ENCODE results near the gene FSTL4. TPM values are rescaled to one million over a fixed set of nuclear protein-coding genes. Genes with fewer than 3 reads are reported as not detected.

FSTL4 gene
- total and polyA plus RNA-seq, 4 donors = 0.02 to 0.18 TPM; not detected in 2

DNA sequence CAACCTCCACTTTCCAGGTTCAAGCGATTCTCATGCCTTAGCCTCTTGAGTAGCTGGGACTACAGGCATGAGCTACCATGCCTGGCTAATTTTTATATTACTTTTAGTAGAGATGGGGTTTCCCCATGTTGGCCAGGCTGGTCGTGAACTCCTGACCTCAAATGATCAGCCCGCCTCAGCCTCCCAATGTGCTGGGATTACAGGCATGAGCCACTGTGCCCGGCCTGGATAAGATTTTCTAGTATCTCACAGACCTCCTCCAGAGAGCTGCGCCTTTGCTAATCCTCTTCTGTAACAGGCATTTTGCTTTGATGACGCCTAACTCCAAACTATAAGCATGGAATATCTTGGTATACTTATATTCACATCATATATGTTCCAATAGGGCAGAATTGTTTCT, 99.4 kb downstream of the FSTL4 start:
- TF ChIP-seq CTCF (IDR thresholded peaks at IDR 0.05; ENCODE audit: low read depth, low read length, missing input control) = no peak
- TF ChIP-seq, protein P1, sequence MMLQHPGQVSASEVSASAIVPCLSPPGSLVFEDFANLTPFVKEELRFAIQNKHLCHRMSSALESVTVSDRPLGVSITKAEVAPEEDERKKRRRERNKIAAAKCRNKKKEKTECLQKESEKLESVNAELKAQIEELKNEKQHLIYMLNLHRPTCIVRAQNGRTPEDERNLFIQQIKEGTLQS (IDR thresholded peaks at IDR 0.05) = no peak
- no peak for TF ChIP-seq SP1 (IDR thresholded peaks at IDR 0.05)
- H3K36me3 ChIP-seq (ENCODE audit: control insufficient read depth in 4 of 4, insufficient read depth in 3 of 4, low read depth in 1 of 4, low read length in 3 of 4) = no peaks in the 10 kb centered on the region
- H3K4me1 ChIP-seq (ENCODE audit: control insufficient read depth in 4 of 4, insufficient read depth in 4 of 4, low read length in 3 of 4) = peaks cover 0 to 13% (median 5%) of the 10 kb centered on the region in 4 donors
- H3K9ac ChIP-seq (ENCODE audit: low read depth in 1 of 2, low read length in 2 of 2) = no peak overlapping the region
- DNase-seq (ENCODE audit: low spot score) = no peak
- no peaks in the 10 kb centered on the region for H3K9me3 ChIP-seq (ENCODE audit: control insufficient read depth in 4 of 4, low read length in 3 of 4)
- WGBS = 90% methylated on average over 6 of the region's 6 CpGs
- H3K27ac ChIP-seq (ENCODE audit: low read depth in 1 of 2, low read length in 2 of 2) = no peak overlapping the region
- H3K4me3 ChIP-seq (ENCODE audit: low read depth in 1 of 3, low read length in 3 of 3) = no peak overlapping the region
- H3K27me3 ChIP-seq (ENCODE audit: control insufficient read depth in 4 of 4, insufficient read depth in 4 of 4, low read length in 3 of 4) = no peaks in the 10 kb centered on the region

- no peak overlapping the region for H3K27ac ChIP-seq (ENCODE audit: low read depth in 1 of 2, low read length in 2 of 2)
- H3K4me3 ChIP-seq (ENCODE audit: low read depth in 1 of 3, low read length in 3 of 3) = no peak overlapping the region
- DNase-seq (ENCODE audit: low spot score) = no peak
- no peaks in the 10 kb centered on the region for H3K27me3 ChIP-seq (ENCODE audit: control insufficient read depth in 4 of 4, insufficient read depth in 4 of 4, low read length in 3 of 4)
- H3K36me3 ChIP-seq (ENCODE audit: control insufficient read depth in 4 of 4, insufficient read depth in 3 of 4, low read depth in 1 of 4, low read length in 3 of 4) = no peaks in the 10 kb centered on the region
- no peak overlapping the region for H3K9ac ChIP-seq (ENCODE audit: low read depth in 1 of 2, low read length in 2 of 2)
- 97% methylated on average over 7 of the region's 7 CpGs for WGBS
- H3K9me3 ChIP-seq (ENCODE audit: control insufficient read depth in 4 of 4, low read length in 3 of 4) = no peaks in the 10 kb centered on the region
- no peak for TF ChIP-seq ZBTB33 (IDR thresholded peaks at IDR 0.05)
- no peak for TF ChIP-seq RAD21 (IDR thresholded peaks at IDR 0.05)
- no peak for TF ChIP-seq RXRA (IDR thresholded peaks at IDR 0.05)
- no peak for TF ChIP-seq HNF4G (IDR thresholded peaks at IDR 0.05)
- no peak for TF ChIP-seq REST (IDR thresholded peaks at IDR 0.05)
- no peak for TF ChIP-seq JUND (IDR thresholded peaks at IDR 0.05)
- no peak for TF ChIP-seq HNF4A (conservative IDR thresholded peaks at IDR 0.05)
- no peak for TF ChIP-seq MAX (IDR thresholded peaks at IDR 0.05)
- TF ChIP-seq NR2F2 (IDR thresholded peaks at IDR 0.05) = no peak
- no peak for TF ChIP-seq TAF1 (conservative IDR thresholded peaks at IDR 0.05)
- TF ChIP-seq FOXA2 (IDR thresholded peaks at IDR 0.05) = no peak
- no peak for TF ChIP-seq SP1 (IDR thresholded peaks at IDR 0.05)
- H3K4me1 ChIP-seq (ENCODE audit: control insufficient read depth in 4 of 4, insufficient read depth in 4 of 4, low read length in 3 of 4) = peaks cover 0 to 13% (median 5%) of the 10 kb centered on the region in 4 donors
Measured at GRCh38 chr5:133511653-133512235, 100.6 kb downstream of the FSTL4 start.

Measured in liver (tissue), 9 donors.